Testis (tissue), 3 donors: ENCODE data around the gene CD300H. TPM values are rescaled to one million over a fixed set of nuclear protein-coding genes. Genes with fewer than 3 reads are reported as not detected.

Source experiments
- DNase-seq: peaks from one replicate; pipeline ENCODE4 v3.0.0-alpha.2; 2019
- H3K27ac ChIP-seq, 2 donors: fragments of 200-600 bp; sonication (generic); one replicate each; pipeline ENCODE4 v1.5.1; 2019
- H3K27me3 ChIP-seq: fragments of 200-600 bp; sonication (generic); one replicate; pipeline ENCODE4 v1.5.1; 2019
- H3K36me3 ChIP-seq: fragments of 200-600 bp; sonication (generic); one replicate; pipeline ENCODE4 v1.5.1; 2017; ENCODE audit warnings: low read depth; ENCODE audit errors: missing control alignments
- H3K4me1 ChIP-seq: fragments of 200-600 bp; sonication (generic); one replicate; pipeline ENCODE4 v1.5.1; 2019
- H3K4me3 ChIP-seq, 2 donors: fragments of 200-600 bp; sonication (generic); one replicate each; pipeline ENCODE4 v1.5.1; 2017 to 2019
- H3K9me3 ChIP-seq: fragments of 200-600 bp; sonication (generic); one replicate; pipeline ENCODE4 v1.5.1; 2017
- CTCF ChIP-seq, 3 experiments: fragments of 450-650 bp in 2 of 3; fragments of 200-600 bp in 1 of 3; sonication (generic) in 1 of 3; IDR thresholded peaks; one replicate each; pipeline ENCODE4 v1.5.1; 2016 to 2019; ENCODE audit warnings: antibody characterized with exemption in 3 of 3, mild to moderate bottlenecking in 2 of 3, moderate library complexity in 1 of 3
- POLR2A ChIP-seq: fragments of 450-650 bp; IDR thresholded peaks from one replicate; pipeline ENCODE4 v1.6.1; 2017; ENCODE audit warnings: antibody characterized with exemption, mild to moderate bottlenecking, moderate library complexity
- WGBS, 2 donors: methylation state at CpG; one replicate each; pipeline ENCODE4 v1.1.5; 2018; 5-methylcytosine and 5-hydroxymethylcytosine counted together
- intact Hi-C: fragments of 100-400 bp; cut with DNase I; formaldehyde crosslinking; loops from one replicate; pipeline ENCODE4 v1.15.1; 2023; ENCODE audit warnings: low total_unique reads
- polyA plus RNA-seq: library from polyadenylated mRNA; stranded (reverse); fragments of 350-450 nt; fragmentation: Illumina TruSeq; extraction: RNeasy Lipid Tissue Mini Kit (QIAGEN cat#74804); gene quantifications from one replicate; pipeline ENCODE4 v1.2.3, GENCODE V29; 2014; ENCODE audit warnings: low read depth, low replicate concordance; ENCODE audit not compliant: insufficient read depth
- total RNA-seq, 2 donors: library from RNA; depleted of rRNA; stranded (reverse); fragments of >200 nt; gene quantifications; one replicate each; pipeline ENCODE4 v1.2.3, GENCODE V29; 2016

CD300H gene
- total and polyA plus RNA-seq, 3 donors from 2014 or later, result not detected

DNA sequence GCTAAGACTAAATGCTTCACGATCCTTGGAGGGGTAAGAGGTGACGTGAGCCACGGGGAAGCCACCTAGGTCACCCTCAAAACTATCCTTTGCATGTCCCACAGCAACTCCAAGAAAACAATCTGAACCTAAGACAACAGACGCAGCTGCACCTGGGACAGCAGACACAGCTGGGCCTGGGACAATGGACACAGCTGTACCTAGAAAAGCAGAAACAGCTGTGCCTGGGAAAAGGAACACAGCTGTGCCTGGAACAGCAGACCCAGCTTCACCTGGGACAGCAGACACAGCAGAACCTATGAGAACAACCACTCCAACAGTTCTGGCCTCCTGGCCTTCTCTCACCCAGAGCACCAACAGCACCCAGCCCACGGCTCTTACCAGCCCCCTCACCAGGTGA, 36.4 kb upstream of the CD300H start:
- Histone ChIP-seq H3K27ac (no peak overlapping the region), H3K9me3 (no peaks in the 10 kb centered on the region), H3K27me3 (no peaks in the 10 kb centered on the region), H3K4me3 (no peak overlapping the region), H3K4me1 (no peaks in the 10 kb centered on the region), H3K36me3 (no peaks in the 10 kb centered on the region)
- no peak for DNase-seq
- TF ChIP-seq CTCF (IDR thresholded peaks at IDR 0.05), result no peak
- no peak for TF ChIP-seq POLR2A
- intact Hi-C loops, result no loop called here
- WGBS, 2 donors, result 73 to 82% methylated on average over 5 of the region's 5 CpGs

GRCh38 chr17:74603037-74603635, 35.8 kb upstream of the CD300H start:
- H3K4me3 ChIP-seq, result no peak overlapping the region
- DNase-seq, result no peak
- no peaks in the 10 kb centered on the region for H3K4me1 ChIP-seq
- H3K36me3 ChIP-seq, result no peaks in the 10 kb centered on the region
- WGBS, 2 donors, result 71 to 73% methylated on average over 4 to 6 of the region's 6 CpGs
- TF ChIP-seq POLR2A, result no peak
- TF ChIP-seq CTCF (IDR thresholded peaks at IDR 0.05), result no peak
- no peaks in the 10 kb centered on the region for H3K27me3 ChIP-seq
- H3K9me3 ChIP-seq, result no peaks in the 10 kb centered on the region
- intact Hi-C loops, result no loop called here
- no peak overlapping the region for H3K27ac ChIP-seq

- Histone ChIP-seq H3K4me1 (no peaks in the 10 kb centered on the region), H3K9me3 (no peaks in the 10 kb centered on the region), H3K4me3 (no peak overlapping the region), H3K27ac (no peak overlapping the region), H3K27me3 (no peaks in the 10 kb centered on the region), H3K36me3 (no peaks in the 10 kb centered on the region)
- TF ChIP-seq POLR2A (no peak), CTCF (IDR thresholded peaks at IDR 0.05) (peak in 2 of 3 experiments; percentile 40 to 54)
- intact Hi-C loops, result no loop called here
- peak; percentile 46 for DNase-seq
- 56 to 62% methylated on average over 12 of the region's 12 CpGs for WGBS, 2 donors
Observed at GRCh38 chr17:74601944-74602572, 34.7 kb upstream of the CD300H start.

DNA sequence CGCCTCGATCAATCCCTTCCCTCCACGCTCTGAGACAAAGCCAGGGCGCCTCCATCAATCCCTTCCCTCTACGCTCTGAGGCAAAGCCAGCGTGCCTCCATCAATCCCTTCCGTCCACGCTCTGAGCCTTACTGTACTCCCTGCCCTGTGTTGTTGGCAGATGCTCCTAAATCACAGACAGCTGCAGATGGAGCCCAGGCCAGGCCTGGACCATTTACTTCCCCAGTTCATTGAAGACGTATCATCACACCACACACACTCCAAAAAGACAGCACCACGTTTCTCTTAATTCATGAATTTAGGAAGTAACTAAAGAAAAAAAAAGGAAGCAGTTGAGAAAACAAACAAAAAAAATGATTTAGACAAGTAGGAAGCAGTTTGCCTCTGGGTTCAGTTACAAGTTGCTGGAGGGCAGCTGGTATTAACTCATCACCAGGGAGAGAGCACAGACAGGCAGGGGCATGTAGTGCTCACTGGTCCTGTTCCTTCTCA, 32.2 kb upstream of the CD300H start:
- H3K9me3 ChIP-seq, result no peaks in the 10 kb centered on the region
- DNase-seq, result no peak
- H3K27ac ChIP-seq, result no peak overlapping the region
- H3K27me3 ChIP-seq, result no peaks in the 10 kb centered on the region
- no peak overlapping the region for H3K4me3 ChIP-seq
- WGBS, 2 donors, result 47 to 49% methylated on average over 10 of the region's 10 CpGs
- no peaks in the 10 kb centered on the region for H3K36me3 ChIP-seq
- intact Hi-C loops, result no loop called here
- no peaks in the 10 kb centered on the region for H3K4me1 ChIP-seq
- TF ChIP-seq CTCF (IDR thresholded peaks at IDR 0.05) (no peak), POLR2A (no peak)

- no peaks in the 10 kb centered on the region for H3K36me3 ChIP-seq
- H3K27me3 ChIP-seq, result no peaks in the 10 kb centered on the region
- no peaks in the 10 kb centered on the region for H3K4me1 ChIP-seq
- 33 to 37% methylated on average over 2 to 3 of the region's 3 CpGs for WGBS, 2 donors
- intact Hi-C loops, result no loop called here
- TF ChIP-seq CTCF (IDR thresholded peaks at IDR 0.05) (no peak), POLR2A (no peak)
- H3K4me3 ChIP-seq, result no peak overlapping the region
- no peak overlapping the region for H3K27ac ChIP-seq
- H3K9me3 ChIP-seq, result no peaks in the 10 kb centered on the region
- DNase-seq, result no peak
Observed at GRCh38 chr17:74599023-74599399, 31.7 kb upstream of the CD300H start.
